NOMO-1 treated with dmso at 0.1 percent for 144 hours (cell line): Measurements from ENCODE around the gene MSTO1.
"Not testable (repeated sequence)": the region's sequence is repeated elsewhere in the genome, so short reads cannot be mapped to it uniquely, and the experiment has no call there.

Source experiments
- DNase-seq: peaks from one replicate; lab custom pipeline; 2025; ENCODE audit not compliant: unreplicated experiment; lab: John Stamatoyannopoulos, UW

Gene MSTO1

DNA sequence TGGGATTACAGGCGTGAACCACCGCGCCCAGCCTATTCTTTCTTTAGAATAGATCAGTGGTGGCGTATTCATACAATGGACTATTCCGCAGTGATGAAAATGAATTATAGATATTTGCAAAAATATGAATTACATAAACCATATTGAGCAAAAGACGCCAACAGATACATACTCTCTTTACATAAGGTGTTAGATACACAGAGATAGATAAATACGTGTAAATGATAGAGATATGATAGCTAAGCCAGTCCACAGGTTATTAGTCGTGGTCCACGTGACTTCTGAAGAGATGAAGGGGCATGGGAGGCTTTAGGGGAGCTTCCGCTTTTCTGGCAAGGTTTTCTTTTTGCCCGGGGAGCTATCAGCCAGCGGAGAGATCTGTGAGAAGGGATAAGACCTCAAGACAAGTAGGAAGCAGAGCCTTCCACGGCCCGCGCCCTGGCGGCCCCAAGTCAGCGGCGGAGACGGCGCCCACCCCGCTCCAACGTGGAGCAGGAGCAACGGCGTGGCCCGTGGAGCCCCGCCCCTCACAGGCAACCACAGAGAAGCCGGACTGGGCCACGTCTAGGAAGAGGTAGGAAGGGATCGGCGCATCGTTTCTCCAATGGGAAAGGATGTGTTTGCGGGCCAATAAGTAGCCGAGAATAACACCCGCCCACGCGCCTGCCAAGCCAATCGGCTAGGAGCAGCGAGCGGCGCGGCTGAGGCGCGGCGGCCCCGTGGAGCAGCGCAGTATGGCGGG is at the start of gene MSTO1:
TSS of gene MSTO1 (plus strand) at position 704 of the 742 bp plus-strand sequence. CDS start at position 735, 31 bp downstream.
- peak; percentile 93 for DNase-seq

DNA sequence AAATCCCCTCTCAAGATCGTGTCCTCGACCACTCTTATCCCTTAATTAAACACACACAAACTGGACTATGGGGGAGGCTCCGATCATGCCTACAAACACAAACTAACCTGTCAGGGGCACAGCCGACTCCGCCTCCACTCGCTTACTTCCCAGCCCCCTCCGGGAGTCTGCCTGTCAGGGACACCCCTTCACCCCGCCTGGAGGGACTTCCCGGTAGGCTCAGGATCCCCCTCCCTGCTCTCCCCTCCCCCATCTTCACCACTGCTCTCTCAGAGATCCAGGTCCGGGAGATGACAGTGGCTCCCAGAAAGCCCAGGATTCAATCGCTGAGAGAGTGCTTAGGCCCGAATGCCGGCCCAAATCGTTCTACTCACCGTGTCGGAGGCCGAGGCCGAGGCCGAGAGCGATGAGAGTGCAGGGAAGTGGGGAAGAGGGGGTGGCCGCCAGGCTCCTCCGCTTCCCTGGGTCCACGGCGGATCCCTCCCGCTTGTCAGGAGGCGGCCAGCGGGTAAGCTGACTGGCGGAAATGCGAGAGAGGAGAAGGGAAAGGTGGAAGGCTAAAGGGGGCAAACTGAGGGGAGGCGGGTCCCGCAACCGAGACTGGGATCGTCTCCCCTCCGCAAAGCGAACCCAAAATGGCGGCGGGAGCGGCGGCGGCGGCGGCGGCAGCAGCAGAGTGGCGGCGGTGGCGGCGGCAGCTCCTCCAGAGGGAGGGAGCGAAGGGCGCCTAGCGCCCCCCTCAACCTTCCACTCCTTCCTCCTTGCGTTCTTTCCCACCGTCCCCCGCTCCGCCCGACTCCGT is 48.0 kb upstream of the MSTO1 start:
- DNase-seq = not testable (repeated sequence)

DNA sequence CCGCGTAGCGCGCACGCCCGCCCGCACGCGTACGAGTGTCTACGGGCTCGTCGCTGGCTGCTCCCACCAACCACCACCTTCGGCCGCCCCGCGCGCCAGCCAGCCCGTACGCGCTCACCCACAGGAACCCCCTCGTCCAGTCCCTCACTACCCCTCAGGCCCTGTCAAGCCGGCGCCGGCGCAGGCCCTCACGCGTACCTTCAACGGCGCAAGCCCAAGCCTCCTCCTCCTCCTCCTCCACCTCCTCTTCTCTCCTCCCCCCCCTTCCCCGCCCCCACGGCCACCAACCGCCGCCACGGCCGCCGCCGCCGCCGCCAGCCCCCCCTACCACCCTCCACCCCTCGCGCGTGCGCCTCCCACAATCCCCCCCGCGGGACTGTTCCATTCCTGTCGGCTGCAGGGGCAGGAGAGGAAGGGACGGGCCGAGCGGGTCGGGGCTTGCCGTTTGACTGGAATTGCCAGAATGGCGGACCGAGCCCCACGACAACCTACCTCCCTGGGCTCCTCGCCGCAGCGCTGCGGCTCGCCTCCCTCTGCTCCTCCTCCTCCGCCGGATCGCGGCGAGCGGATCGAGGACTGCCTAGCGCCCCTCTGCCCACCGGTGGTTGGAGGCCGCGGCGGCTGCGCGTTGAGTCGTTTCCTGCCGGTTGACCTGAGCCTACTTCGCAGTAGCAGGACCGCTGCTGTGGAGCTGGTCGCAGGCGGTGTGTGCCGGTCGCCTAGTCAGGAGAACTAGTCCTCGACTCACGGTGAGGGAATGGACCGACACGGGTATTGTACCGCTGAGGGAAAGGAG is 47.2 kb upstream of the MSTO1 start, which contains the start of gene ASH1L:
TSS of gene ASH1L (minus strand) at position 223 of the 796 bp plus-strand sequence. CDS start 41,284 bp downstream, outside the sequence.
- DNase-seq = peak; percentile 87

DNA sequence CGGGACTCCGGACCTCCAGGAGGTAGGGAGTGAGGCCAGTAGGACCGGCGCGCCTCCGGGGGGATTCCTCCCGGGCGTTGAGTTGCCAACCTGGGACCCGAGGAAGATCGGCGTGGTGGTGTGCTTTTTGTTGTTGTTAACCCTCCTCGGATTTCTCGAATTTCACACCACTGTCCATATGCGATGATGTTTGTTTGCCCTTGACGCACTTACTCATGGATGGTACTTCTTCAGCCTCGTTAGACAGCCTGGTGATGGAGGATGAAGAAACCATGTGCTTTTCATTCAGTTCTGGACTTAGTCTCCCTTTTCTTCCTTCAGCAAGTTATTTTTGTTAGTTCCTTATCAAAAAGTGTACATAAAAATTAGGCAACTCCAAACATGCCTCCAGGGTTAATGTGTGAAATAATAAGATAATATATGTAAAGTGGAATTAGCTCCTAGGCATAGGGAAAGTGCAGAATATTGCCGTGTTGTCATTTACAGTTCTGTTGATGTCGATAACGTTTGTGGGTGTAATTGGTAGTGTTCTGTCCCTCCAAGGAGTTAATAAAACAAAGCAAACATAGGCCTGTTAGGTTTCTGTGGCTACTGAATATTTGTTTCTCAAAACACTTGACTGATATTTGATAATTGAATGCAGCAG is 46.5 kb upstream of the MSTO1 start:
- DNase-seq = not testable (repeated sequence)

DNA sequence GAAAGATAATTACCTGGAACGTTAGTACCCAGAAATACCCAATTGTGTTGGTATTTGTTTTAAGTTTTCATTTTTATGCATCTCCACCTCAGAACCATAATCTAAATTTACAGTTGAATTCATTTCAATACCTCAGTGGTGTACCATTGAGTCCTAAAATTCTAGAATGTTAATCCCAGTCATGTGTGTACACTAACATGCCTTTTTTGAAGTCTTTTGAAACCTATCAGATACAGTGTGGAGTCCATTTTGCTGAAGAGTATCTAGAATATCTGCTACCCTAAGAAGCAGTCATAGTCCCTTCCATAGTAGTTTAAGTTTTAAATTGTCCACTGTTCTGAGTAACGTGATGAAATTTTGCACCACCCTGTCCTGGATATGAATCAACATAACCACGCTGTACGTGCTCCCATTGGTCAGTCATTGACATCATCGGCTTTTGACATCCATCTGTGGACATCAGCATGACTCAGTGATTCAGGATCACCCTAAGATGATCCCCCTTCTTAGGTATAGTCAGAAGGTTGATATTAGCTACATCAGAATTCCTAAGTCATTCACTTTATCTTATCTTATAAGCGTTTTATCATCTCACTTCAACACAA is 39.9 kb upstream of the MSTO1 start:
- DNase-seq = no peak

DNA sequence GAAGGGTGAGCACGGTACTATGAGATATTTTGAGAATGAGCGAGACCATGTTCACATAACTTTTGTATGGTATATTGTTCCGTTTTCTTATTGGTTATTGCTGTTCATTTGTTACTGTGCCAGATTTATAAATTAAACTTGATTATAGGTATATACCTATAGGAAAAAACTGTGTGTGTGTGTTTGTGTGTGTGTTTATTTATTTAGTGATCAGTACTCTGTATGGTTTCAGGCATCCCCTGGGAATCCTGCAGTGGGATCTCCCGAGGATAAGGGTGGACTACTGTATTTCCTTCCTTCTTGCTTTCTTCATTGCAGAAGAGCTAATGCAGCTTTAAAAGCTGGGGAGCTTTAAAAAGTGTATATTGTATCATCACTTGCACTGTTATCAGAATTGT is 39.4 kb upstream of the MSTO1 start:
- DNase-seq = no peak

DNA sequence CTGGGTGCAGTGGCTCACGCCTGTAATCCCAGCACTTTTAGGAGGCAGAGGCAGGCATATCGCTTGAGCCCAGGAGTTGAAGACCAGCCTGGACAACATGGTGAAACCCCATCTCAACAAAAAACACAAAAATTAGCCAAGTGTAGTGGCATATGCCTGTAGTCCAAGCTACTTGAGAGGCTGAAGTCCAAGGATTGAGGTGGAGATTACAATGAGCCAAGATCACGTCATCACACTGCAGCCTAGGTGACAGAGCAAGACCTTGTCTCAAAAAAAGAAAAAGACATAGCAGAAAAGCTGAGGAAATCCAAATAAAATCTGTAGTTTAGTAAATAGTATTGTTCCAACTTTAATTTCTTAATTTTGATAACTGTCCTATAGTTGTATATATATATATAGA is 35.9 kb upstream of the MSTO1 start:
- no peak for DNase-seq

DNA sequence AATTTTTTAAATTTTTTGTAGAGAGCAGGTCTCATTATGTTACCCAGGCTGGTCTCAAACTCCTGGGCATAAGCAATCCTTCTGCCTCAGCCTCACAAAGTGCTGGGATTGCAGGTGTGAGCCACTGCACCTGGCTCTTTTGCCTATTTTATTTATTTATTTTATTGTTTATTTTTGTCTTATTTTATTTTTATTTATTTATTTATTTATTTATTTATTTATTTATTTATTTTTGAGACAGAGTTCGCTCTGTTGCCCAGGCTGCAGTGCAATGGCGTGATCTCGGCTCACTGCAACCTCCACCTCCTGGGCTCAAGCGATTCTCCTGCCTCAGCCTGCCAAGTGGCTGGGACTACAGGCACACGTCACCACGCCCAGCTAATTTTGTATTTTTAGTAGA is 34.4 kb upstream of the MSTO1 start:
- DNase-seq = not testable (repeated sequence)

DNA sequence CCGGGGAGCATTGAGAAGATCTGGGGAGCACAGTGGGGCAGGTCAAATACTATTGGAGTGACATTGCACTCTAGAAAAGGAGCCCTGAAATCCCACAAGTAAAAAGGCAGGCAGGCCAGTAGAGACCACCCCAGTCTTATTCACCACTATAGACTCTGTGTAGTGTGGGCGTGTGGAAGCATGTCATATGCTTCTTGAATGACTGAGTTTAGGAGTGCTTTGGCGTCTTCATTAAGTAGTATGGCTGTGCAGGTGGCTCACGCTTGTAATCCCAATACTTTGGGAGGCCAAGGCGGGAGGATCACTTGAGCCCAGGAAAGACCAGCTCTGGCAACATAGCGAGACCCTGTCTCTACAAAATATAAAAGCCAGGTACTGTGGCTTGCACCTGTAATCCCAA is 26.2 kb upstream of the MSTO1 start:
- DNase-seq = not testable (repeated sequence)

DNA sequence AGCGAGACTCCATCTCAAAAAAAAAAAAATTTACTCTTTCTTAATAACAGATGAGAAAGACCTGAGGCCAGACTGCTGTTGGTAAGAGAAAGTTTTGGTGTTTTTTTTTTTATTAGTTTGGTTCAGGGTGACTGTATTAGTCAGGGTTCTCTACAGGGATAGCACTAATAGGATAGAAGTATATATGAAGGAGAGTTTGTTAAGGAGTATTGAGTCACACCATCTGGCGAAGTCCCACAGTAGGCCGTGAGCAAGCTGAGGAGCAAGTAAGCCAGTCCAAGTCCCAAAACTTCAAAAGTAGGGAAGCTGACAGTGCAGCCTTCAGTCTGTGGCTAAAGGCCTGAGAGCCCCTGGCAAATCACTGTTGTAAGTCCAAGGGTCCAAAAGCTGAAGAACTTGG is 20.7 kb upstream of the MSTO1 start:
- DNase-seq = not testable (repeated sequence)

DNA sequence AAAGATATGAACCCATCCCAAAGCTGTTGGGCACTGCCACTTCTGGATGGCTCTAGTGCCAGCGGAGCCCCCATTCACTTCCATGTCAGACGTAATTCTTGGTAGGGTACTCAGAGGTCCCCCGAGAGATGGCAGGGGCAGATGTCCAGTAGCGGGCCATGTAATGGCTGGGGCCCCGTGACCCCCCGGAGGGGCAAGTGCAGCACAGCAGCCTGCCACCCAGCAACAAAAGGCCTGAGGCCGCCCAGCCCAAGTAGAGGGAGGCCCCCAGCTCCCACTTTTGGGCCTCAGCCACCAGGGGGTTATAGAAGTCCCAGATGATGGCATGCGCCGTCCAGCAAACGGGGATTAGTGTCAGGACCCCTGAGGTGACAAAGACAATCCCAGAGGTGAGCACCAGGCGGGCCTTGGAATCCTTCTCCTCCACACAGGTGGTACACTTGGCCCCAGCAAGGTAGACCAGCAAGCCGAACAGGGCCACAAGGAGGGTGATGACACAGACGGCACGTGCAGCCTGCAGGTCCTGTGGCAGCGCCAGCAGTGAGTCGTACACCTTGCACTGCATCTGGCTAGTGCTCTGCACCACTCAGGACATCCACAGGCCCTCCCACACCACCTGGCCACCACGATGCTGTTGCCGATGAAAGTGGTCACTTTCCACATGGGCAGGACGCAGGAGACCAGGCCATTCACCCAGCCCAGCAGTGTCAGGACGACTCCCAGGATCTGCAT is 19.3 kb upstream of the MSTO1 start:
- not testable (repeated sequence) for DNase-seq

DNA sequence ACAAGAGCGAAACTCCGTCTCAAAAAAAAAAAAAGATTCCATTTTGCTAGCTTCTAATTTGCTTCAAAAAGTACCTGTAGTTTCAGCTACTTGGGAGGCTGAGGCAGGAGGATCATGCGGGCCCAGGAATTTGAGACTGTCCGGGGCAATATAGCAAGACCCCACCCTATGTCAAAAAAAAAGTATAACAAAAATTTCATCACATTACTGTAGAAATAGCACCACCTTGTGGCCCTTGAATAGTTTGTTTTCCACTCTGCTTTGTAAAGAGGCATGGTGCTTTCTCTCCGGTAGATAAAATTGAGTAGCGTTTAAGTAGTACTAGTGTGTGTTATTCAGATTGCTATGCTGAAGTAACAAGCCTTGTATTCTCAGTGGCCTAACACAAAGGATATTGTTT is 18.2 kb upstream of the MSTO1 start:
- peak; percentile 39 for DNase-seq

DNA sequence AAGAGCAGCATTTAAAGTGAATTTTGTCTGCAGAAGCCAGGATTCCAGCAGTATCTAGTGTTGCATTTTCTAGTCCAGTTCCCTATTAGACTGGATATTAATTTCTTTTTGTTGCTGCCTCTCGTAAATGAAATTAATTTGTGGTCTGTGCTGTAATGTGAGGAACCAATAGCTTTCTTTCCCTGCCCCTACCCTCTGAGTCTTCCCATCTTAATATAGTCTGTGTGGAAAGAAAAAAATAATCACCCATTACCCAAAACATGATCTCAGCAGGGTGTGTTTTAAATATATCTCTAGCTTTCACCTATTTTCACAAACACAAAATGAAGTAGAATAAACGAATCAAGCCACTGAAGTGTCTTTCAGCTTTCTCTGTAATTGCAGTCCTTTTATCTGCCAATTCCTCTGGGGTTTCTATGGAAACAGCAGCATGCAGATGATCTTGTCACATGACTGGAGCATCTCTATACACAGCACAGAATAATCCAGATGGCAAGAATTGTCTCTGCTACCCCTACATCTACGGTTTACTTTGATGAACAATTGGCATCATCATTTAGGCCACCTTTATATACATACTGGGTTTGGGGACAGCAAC is 14.0 kb upstream of the MSTO1 start:
- DNase-seq = not testable (repeated sequence)

DNA sequence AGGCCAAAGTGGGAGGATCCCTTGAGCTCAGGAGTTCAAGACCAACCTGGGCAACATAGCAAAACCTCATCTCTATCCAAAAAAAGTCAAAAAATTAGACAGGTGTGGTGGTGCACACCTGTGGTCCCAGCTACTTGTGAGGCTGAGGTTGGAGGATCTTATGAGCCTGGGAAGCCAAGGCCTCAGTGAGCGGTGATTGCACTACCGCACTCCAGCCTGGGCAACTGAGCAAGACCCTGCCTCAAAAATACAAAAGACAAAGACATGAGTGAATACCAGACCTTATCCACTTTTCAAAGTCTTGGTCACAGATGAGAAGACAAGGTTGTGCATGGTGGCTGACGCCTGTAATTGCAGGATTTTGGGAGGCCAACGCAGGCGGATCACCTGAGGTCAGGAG is 13.2 kb upstream of the MSTO1 start:
- no peak for DNase-seq

DNA sequence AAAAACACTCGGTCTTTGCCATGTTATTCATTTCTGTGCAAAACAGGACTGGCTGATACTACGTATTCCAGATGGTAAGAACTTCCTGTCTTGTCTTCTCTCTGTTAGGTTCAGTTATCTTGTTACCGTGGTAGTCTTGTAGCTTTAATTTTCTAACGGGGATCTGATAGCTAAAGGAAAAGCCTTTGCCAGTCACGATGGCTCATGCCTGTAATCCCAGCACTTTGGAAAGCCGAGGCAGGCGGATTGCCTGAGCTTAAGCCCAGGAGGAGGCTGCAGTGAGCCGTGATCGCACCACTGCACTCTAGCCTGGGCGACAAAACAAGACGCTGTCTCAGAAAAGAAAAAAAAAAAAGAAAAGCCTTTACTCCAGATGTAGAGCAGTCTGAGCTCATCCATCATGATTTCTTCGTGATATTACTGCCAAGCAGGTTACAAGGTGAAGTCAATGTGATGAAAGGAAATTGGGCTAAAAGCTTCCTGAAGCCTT is 11.1 kb upstream of the MSTO1 start:
- no peak for DNase-seq

DNA sequence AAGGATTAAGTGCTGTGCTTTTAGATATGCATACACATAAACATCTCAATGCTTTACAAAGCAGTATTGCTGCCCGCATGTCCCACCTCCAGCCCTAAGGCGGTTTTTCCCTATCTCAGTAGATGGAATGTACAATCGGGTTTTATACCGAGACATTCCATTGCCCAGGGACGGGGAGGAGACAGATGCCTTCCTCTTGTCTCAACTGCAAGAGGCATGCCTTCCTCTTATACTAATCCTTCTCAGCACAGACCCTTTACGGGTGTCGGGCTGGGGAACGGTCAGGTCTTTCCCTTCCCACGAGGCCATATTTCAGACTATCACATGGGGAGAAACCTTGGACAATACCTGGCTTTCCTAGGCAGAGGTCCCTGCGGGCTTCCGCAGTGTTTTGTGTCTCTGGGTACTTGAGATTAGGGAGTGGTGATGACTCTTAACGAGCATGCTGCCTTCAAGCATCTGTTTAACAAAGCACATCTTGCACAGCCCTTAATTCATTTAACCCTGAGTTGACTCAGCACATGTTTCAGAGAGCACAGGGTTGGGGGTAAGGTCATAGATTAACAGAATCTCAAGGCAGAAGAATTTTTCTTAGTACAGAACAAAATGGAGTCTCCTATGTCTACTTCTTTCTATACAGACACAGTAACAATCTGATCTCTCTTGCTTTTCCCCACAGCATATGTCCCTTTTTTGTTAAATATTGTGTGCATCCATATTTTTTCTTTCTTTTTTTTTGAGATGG is 10.0 kb upstream of the MSTO1 start:
- not testable (repeated sequence) for DNase-seq

DNA sequence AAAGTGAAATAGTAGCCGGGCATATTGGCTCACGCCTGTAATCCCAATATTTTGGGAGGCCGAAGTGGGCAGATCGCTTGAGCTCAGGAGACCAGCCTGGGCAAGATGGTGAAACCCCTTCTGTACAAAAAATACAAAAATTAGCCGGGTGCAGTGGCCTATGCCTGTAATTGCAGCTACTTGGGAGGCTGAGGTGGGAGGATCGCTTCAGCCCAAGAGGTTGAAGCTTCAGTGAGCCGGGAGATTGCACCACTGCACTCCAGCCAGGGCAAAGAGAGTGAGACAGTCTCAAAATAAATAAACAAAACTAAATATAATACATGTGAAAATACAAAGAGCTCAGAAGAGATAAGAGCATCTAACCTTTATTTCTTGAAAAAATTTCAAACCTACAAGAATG is 2.3 kb upstream of the MSTO1 start:
- DNase-seq = no peak

DNA sequence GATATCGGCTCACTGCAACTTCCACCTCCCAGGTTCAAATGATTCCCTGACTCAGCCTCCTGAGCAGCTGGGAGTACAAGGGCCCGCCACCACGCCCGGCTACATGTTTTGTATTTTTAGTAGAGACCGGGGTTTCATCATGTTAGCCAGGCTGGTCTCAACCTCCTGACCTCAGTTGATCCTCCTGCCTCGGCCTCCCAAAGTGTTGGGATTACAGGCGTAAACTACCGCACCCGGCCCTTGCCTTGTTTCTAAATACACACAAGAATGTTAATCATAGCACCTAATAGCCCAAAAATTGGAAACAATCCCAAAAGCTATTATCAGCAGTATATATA is 1.2 kb upstream of the MSTO1 start:
- no peak for DNase-seq

DNA sequence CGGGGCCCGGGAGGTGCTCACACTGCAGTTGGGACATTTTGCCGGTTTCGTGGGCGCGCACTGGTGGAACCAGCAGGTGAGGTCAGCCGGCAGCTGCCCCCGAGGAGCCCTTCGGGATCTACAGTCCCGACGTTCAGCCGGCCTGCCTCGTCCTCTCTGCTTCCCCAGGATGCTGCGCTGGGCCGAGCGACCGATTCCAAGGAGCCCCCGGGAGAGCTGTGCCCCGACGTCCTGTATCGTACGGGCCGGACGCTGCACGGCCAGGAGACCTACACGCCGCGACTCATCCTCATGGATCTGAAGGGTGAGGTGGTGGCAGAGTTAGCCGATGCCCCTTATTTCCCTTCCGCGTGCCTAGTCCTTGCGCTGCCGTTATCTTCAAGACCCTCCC is 234 bp downstream of the MSTO1 start:
- not testable (repeated sequence) for DNase-seq
